Tibial nerve (tissue), 4 donors: ENCODE results near the gene CHST12.

Experiments
- EP300 ChIP-seq, 2 donors: sonication (generic); formaldehyde crosslinking; IDR thresholded peaks; one replicate each; pipeline ENCODE4 v1.6.1; 2017; ENCODE audit warnings: antibody characterized with exemption in 2 of 2, mild to moderate bottlenecking in 1 of 2
- POLR2A ChIP-seq, 2 donors: fragments of 450-650 bp; IDR thresholded peaks; one replicate each; pipeline ENCODE4 v1.6.1; 2017; ENCODE audit warnings: antibody characterized with exemption in 2 of 2, mild to moderate bottlenecking in 2 of 2, moderate library complexity in 2 of 2
- TF ChIP-seq, protein P1 (sequence below), 5 experiments: fragments of 200-600 bp in 3 of 5; fragments of 450-650 bp in 2 of 5; sonication (generic) in 3 of 5; IDR thresholded peaks; one replicate each; pipeline ENCODE4 v1.5.1; 2016 to 2019; ENCODE audit warnings: antibody characterized with exemption in 5 of 5, mild to moderate bottlenecking in 3 of 5, moderate library complexity in 2 of 5

DNA sequence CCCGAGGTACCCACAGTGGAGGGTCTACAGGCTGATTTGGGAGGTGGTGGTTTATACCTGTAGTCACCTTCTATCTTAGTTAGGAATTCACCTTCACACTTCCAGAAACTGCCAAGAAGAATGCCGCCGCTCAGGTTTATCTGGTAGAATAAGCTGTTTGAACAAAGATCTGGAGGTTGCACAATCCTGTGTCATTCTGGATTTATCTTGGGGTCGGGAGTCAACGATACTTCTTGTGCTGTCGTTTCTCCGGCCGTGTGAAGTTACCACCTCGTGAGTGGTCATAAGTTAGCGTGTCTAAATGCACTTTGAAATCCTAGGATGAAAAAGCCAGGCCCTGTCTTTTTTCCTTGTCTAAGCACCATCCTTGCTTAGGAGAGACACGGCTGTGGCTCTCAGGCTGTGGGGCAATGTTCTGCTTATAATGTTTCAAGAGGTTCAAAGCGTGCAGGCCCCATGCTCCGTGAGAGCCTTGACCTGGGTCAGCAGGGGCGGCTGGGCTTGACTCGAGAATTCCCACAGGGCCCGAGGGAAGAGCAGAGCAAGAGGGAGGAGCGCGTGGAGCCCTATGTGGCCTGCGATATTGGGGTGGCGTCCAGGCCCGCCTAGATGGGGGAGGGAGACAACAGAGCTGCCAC, 37.3 kb downstream of the CHST12 start:
- TF ChIP-seq, protein P1, sequence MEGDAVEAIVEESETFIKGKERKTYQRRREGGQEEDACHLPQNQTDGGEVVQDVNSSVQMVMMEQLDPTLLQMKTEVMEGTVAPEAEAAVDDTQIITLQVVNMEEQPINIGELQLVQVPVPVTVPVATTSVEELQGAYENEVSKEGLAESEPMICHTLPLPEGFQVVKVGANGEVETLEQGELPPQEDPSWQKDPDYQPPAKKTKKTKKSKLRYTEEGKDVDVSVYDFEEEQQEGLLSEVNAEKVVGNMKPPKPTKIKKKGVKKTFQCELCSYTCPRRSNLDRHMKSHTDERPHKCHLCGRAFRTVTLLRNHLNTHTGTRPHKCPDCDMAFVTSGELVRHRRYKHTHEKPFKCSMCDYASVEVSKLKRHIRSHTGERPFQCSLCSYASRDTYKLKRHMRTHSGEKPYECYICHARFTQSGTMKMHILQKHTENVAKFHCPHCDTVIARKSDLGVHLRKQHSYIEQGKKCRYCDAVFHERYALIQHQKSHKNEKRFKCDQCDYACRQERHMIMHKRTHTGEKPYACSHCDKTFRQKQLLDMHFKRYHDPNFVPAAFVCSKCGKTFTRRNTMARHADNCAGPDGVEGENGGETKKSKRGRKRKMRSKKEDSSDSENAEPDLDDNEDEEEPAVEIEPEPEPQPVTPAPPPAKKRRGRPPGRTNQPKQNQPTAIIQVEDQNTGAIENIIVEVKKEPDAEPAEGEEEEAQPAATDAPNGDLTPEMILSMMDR (IDR thresholded peaks at IDR 0.05), result no peak
- TF ChIP-seq EP300 (IDR thresholded peaks at IDR 0.05), result no peak
- no peak for TF ChIP-seq POLR2A (IDR thresholded peaks at IDR 0.05)
